ENCODE data around the gene SNED1.

SNED1 gene

GRCh38 chr2:241133436-241133820 is 135.0 kb downstream of the SNED1 start:
- no peak for DNase-seq

GRCh38 chr2:241134711-241135110 is 136.3 kb downstream of the SNED1 start:
- DNase-seq: no peak

GRCh38 chr2:241135737-241136136 is 137.3 kb downstream of the SNED1 start:
- DNase-seq: no peak

GRCh38 chr2:241136191-241136590 is 137.8 kb downstream of the SNED1 start:
- DNase-seq: no peak

GRCh38 chr2:241136661-241137260 is 138.3 kb downstream of the SNED1 start:
- no peak for DNase-seq

GRCh38 chr2:241137276-241138190 is 139.1 kb downstream of the SNED1 start:
- no peak for DNase-seq

- no peak for DNase-seq
Measured at GRCh38 chr2:241138471-241138870, 140.1 kb downstream of the SNED1 start.

GRCh38 chr2:241139531-241140444 is 141.4 kb downstream of the SNED1 start:
- DNase-seq: no peak

GRCh38 chr2:241140445-241140840 is 142.0 kb downstream of the SNED1 start:
- DNase-seq: no peak

- DNase-seq: no peak
Measured at GRCh38 chr2:241141214-241141770, 142.9 kb downstream of the SNED1 start.

GRCh38 chr2:241142063-241142462 is 143.6 kb downstream of the SNED1 start:
- DNase-seq: no peak

- no peak for DNase-seq
Measured at GRCh38 chr2:241142593-241142992, 144.2 kb downstream of the SNED1 start.

Data from cerebellar nuclear complex (tissue), 1 donor.